Upper lobe of left lung (tissue), 4 donors: ENCODE measurements around the gene GTPBP6.

Experiments
- POLR2AphosphoS5 ChIP-seq, 2 donors: sonication (generic); formaldehyde crosslinking; IDR thresholded peaks; one replicate each; pipeline ENCODE4 v1.5.1; 2017; ENCODE audit warnings: antibody characterized with exemption in 2 of 2
- TF ChIP-seq, protein P1 (sequence below), 6 experiments: fragments of 450-650 bp in 4 of 6; fragments of 200-600 bp in 2 of 6; sonication (generic) in 2 of 6; IDR thresholded peaks; one replicate each; pipeline ENCODE4 v1.5.1; 2016 to 2019; ENCODE audit warnings: antibody characterized with exemption in 6 of 6

DNA sequence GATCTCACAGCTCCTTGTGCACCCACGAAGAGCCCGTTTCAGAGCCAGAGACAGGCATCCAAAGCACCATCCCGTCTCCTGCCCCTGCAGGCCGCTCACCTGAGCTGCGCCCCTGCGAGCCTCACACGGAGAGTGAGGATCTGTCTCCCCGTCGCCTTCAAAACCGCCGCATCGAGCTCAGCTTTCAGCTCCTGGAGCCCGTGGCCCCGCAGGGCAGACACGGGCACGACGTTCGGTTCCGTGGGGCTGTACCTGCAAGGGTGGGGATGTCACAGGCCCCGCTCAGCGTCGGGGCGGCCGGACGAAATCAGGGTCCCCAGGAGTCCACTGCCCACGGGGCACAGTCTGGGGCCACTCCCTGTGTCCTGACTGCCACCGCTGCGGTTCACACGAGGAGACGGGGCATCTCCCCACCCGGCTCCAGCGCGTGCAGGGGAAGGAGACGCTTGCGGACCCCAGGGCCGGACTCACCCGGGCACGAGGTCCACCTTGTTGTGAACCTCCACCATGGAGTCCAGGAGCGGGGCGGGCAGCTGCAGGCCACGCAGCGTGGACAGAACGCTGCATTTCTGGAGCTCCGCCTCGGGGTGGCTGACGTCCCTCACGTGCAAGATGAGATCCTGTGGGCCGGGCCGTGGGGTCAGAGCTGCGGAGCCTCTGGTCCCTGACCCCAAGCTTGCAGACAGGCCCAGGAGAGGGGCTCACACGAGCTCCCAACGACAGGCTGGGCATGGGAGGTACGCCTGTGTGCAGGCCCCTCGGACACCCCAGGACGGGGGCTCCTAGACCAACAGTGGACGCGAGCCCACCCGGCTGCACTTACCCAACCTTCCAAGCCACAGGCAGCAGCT, 11.1 kb downstream of the GTPBP6 start:
- TF ChIP-seq, protein P1, sequence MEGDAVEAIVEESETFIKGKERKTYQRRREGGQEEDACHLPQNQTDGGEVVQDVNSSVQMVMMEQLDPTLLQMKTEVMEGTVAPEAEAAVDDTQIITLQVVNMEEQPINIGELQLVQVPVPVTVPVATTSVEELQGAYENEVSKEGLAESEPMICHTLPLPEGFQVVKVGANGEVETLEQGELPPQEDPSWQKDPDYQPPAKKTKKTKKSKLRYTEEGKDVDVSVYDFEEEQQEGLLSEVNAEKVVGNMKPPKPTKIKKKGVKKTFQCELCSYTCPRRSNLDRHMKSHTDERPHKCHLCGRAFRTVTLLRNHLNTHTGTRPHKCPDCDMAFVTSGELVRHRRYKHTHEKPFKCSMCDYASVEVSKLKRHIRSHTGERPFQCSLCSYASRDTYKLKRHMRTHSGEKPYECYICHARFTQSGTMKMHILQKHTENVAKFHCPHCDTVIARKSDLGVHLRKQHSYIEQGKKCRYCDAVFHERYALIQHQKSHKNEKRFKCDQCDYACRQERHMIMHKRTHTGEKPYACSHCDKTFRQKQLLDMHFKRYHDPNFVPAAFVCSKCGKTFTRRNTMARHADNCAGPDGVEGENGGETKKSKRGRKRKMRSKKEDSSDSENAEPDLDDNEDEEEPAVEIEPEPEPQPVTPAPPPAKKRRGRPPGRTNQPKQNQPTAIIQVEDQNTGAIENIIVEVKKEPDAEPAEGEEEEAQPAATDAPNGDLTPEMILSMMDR (IDR thresholded peaks at IDR 0.05) = no peak
- no peak for TF ChIP-seq POLR2AphosphoS5 (IDR thresholded peaks at IDR 0.05)
